Left ventricle myocardium inferior (tissue), 1 donor: ENCODE data around the gene SMNDC1. TPM values are rescaled to one million over a fixed set of nuclear protein-coding genes. Genes with fewer than 3 reads are reported as not detected.

Source experiments
- DNase-seq: peaks from one replicate; pipeline ENCODE4 v3.0.0-alpha.2; 2020
- H3K27ac ChIP-seq: fragments of 200-600 bp; replicated peaks from 2 replicates; pipeline ENCODE4 v1.8.0; 2021
- H3K27me3 ChIP-seq: fragments of 200-600 bp; 2 replicates; pipeline ENCODE4 v1.8.0; 2021; ENCODE audit warnings: low read depth
- H3K36me3 ChIP-seq: fragments of 200-600 bp; 2 replicates; pipeline ENCODE4 v1.8.0; 2021
- H3K4me1 ChIP-seq: fragments of 200-600 bp; 2 replicates; pipeline ENCODE4 v1.8.0; 2021
- H3K4me3 ChIP-seq: fragments of 200-600 bp; 2 replicates; pipeline ENCODE4 v1.8.0; 2021; ENCODE audit warnings: mild to moderate bottlenecking, moderate library complexity
- H3K9me3 ChIP-seq: fragments of 200-600 bp; replicated peaks from 2 replicates; pipeline ENCODE4 v1.8.0; 2021
- intact Hi-C: fragments of 100-400 bp; cut with micrococcal nuclease; formaldehyde crosslinking; loops from one replicate; pipeline ENCODE4 v1.11.0; 2022
- total RNA-seq: library from RNA; stranded (reverse); fragmentation: NEBNext Ultra II Directional; extraction: Animal tissue kit (Norgen Biotek cat#: 25700); gene quantifications from one replicate; pipeline ENCODE4 v1.2.1, GENCODE V29; 2021
- TF ChIP-seq, protein P1 (sequence below): fragments of 200-600 bp; IDR thresholded peaks from 2 replicates; pipeline ENCODE4 v1.8.0; 2021; ENCODE audit warnings: antibody characterized with exemption, mild to moderate bottlenecking, borderline replicate concordance
- donor health status: DM: no; HTN: yes; CAD: no; lungs with severe emphysema.

The SMNDC1 gene
- total RNA-seq, 1 donor from 2014 or later = 24.1 TPM

DNA sequence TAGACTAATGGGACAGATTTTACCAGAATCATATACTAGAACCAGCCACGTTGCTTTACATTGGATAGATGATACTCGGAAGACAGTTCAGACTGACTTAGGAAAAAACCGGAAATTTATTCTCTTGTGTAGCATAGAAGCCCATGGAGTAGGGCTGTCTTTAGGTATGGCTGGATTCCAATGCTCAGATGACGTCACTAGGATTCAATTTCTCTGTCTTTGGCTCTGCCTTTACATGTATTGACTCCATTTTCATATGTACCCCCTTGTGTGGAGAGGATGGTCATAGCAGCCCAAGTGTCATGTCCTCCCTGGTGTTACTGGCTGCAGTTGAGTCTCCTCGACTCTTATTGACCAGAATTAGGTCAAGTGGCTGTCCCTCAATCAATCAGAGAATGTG is 39.2 kb upstream of the SMNDC1 start:
- H3K4me1 ChIP-seq = no peaks in the 10 kb centered on the region
- DNase-seq = no peak
- H3K27ac ChIP-seq = no peak overlapping the region
- TF ChIP-seq, protein P1, sequence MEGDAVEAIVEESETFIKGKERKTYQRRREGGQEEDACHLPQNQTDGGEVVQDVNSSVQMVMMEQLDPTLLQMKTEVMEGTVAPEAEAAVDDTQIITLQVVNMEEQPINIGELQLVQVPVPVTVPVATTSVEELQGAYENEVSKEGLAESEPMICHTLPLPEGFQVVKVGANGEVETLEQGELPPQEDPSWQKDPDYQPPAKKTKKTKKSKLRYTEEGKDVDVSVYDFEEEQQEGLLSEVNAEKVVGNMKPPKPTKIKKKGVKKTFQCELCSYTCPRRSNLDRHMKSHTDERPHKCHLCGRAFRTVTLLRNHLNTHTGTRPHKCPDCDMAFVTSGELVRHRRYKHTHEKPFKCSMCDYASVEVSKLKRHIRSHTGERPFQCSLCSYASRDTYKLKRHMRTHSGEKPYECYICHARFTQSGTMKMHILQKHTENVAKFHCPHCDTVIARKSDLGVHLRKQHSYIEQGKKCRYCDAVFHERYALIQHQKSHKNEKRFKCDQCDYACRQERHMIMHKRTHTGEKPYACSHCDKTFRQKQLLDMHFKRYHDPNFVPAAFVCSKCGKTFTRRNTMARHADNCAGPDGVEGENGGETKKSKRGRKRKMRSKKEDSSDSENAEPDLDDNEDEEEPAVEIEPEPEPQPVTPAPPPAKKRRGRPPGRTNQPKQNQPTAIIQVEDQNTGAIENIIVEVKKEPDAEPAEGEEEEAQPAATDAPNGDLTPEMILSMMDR = no peak
- no peaks in the 10 kb centered on the region for H3K9me3 ChIP-seq
- H3K4me3 ChIP-seq = no peak overlapping the region
- no peaks in the 10 kb centered on the region for H3K36me3 ChIP-seq
- peaks cover 9% of the 10 kb centered on the region for H3K27me3 ChIP-seq
- intact Hi-C loops = no loop called here

DNA sequence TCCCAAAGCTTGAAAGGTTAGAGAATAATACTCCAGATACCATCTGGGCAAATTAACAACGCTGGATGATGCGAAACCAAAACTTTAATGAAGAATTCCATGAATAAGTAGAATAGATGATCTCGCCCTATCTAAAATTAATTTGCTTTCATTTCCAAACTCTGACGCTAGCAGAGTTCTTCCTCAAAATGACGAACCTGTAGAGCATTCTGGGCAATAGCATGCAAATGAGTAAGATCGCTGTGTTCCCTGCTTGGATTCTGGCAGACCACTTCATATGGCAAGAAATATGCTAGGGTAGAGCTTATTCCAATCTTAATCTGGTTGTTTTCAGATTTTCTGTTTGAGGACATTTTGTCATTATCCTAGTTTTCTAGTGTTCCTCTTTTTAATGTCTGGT is 36.1 kb upstream of the SMNDC1 start:
- no peak for DNase-seq
- Histone ChIP-seq H3K27me3 (peaks cover 9% of the 10 kb centered on the region), H3K4me1 (peaks cover 6% of the 10 kb centered on the region), H3K4me3 (no peak overlapping the region), H3K9me3 (no peaks in the 10 kb centered on the region), H3K27ac (no peak overlapping the region), H3K36me3 (no peaks in the 10 kb centered on the region)
- intact Hi-C loops = no loop called here
- TF ChIP-seq, protein P1 = no peak

DNA sequence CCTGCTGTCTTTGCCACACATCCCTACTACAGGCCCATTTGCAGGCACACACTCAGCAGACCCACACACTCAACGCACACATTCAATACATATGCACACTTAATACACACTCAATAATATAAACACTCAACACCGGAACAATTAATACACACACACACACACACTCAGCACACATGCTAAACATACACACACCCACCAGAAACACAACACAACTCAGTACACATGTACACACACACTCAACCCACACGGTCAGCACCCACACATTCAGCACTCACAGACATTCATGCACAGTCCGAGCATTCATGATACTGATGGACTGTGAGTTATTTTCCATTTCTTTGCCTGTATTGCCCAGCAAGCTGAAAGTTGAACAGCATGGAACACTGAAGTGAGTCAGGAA is 35.4 kb upstream of the SMNDC1 start:
- H3K27ac ChIP-seq = no peak overlapping the region
- H3K4me1 ChIP-seq = peaks cover 10% of the 10 kb centered on the region
- intact Hi-C loops = no loop called here
- no peaks in the 10 kb centered on the region for H3K36me3 ChIP-seq
- no peak overlapping the region for H3K4me3 ChIP-seq
- H3K9me3 ChIP-seq = no peaks in the 10 kb centered on the region
- no peak for DNase-seq
- TF ChIP-seq, protein P1 = no peak
- peaks cover 9% of the 10 kb centered on the region for H3K27me3 ChIP-seq

DNA sequence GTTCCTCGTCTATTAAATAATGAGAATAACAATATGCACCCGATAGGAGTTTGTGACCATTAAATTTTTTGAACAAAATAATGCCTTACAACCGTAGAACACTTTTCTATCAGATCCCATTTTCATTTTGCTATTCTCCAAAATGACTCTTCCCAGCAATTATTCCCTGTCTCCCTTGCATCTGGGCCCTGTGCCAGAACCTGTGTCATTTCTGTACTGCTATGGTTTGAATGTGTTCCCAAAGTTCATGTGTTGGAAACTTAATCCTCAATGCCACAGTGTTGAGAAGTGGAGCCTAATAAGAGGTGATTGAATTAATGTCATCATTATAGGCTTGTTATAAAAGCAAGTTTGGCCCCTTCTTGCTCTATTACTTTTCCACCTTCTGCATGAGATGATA is 33.2 kb upstream of the SMNDC1 start:
- no peak overlapping the region for H3K4me3 ChIP-seq
- no peak overlapping the region for H3K27ac ChIP-seq
- no peaks in the 10 kb centered on the region for H3K9me3 ChIP-seq
- intact Hi-C loops = no loop called here
- DNase-seq = no peak
- peaks cover 3% of the 10 kb centered on the region for H3K27me3 ChIP-seq
- TF ChIP-seq, protein P1 = no peak
- H3K4me1 ChIP-seq = peaks cover 10% of the 10 kb centered on the region
- H3K36me3 ChIP-seq = no peaks in the 10 kb centered on the region

DNA sequence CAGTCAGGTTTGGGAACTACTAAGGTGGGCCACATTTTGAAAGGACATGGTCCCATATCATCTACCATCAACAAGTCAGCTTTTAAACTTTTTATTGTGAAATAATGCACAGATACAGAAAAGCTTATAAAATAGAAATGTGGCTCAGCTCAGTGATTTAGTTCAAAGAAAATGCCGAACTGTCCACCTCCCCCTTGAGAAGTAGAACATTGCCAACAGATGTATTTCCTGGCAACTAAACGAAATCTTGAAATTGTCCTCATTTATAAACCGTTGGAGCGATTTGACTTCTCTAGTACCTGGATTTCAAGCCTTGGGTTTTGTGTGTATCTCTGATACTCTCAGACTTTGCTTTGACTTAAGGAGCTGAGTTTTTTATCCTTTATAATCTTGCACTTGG is 32.7 kb upstream of the SMNDC1 start:
- TF ChIP-seq, protein P1 = no peak

More for the DNA sequence above, 32.7 kb upstream of the SMNDC1 start:
- no peak overlapping the region for H3K27ac ChIP-seq
- H3K4me3 ChIP-seq = no peak overlapping the region
- peaks cover 10% of the 10 kb centered on the region for H3K4me1 ChIP-seq
- H3K27me3 ChIP-seq = no peaks in the 10 kb centered on the region
- H3K36me3 ChIP-seq = no peaks in the 10 kb centered on the region
- intact Hi-C loops = no loop called here
- DNase-seq = no peak
- no peaks in the 10 kb centered on the region for H3K9me3 ChIP-seq
